ENCODE measurements around the gene L3MBTL4. TPM values are rescaled to one million over a fixed set of nuclear protein-coding genes. Genes with fewer than 3 reads are reported as not detected.

Gene L3MBTL4
- total and polyA plus RNA-seq, 10 of the 15 experiments (the other 5 are each of a cell fraction or from before 2014, with no cell fraction given) = 1.3 to 8.7 (median 3.8) TPM

DNA sequence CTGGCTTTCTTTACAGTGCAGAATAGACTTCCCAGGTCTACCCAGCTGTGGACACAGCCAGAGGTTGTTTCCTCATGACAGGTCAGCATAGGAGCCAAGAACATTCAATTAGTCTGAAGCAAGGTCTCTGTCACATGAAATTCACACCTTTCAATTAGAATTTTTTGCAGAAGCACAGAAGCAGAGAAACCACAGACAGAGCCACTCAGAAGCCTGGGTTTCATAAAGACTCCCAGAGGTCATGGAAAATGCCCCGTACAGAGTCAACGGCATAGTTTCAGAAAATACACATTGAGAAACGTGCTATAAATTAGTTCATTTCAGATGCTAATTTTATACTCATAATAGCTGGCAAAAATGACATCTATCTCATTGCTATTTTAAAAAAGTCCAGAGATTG lies 432.4 kb downstream of the L3MBTL4 start (continued):
- no peak for TF ChIP-seq ESRRA (IDR thresholded peaks at IDR 0.05; ENCODE audit: low read length)
- no peak for TF ChIP-seq LARP7 (IDR thresholded peaks at IDR 0.05)
- TF ChIP-seq ZNF384 (IDR thresholded peaks at IDR 0.05; ENCODE audit: borderline replicate concordance, low read depth, low read length) = peak; percentile 76
- TF ChIP-seq SREBF2 (IDR thresholded peaks at IDR 0.05; ENCODE audit: low read length) = no peak
- no peak for TF ChIP-seq NBN (IDR thresholded peaks at IDR 0.05)
- TF ChIP-seq JUNB (IDR thresholded peaks at IDR 0.05) = no peak
- TF ChIP-seq CREM (IDR thresholded peaks at IDR 0.05; ENCODE audit: low read depth) = peak; percentile 20; the same call in 1 of the 2 replicates
- TF ChIP-seq NFYB (IDR thresholded peaks at IDR 0.05; ENCODE audit: insufficient read depth, low read depth, low read length) = no peak
- peak; percentile 83 to 87; a peak in 3 of 4 replicates for TF ChIP-seq BHLHE40 (IDR thresholded peaks at IDR 0.05; ENCODE audit: borderline replicate concordance in 1 of 2, low read depth in 2 of 2, low read length in 1 of 2)
- no peak for TF ChIP-seq WRNIP1 (IDR thresholded peaks at IDR 0.05; ENCODE audit: borderline replicate concordance, low read depth, low read length)
- TF ChIP-seq, protein P1, sequence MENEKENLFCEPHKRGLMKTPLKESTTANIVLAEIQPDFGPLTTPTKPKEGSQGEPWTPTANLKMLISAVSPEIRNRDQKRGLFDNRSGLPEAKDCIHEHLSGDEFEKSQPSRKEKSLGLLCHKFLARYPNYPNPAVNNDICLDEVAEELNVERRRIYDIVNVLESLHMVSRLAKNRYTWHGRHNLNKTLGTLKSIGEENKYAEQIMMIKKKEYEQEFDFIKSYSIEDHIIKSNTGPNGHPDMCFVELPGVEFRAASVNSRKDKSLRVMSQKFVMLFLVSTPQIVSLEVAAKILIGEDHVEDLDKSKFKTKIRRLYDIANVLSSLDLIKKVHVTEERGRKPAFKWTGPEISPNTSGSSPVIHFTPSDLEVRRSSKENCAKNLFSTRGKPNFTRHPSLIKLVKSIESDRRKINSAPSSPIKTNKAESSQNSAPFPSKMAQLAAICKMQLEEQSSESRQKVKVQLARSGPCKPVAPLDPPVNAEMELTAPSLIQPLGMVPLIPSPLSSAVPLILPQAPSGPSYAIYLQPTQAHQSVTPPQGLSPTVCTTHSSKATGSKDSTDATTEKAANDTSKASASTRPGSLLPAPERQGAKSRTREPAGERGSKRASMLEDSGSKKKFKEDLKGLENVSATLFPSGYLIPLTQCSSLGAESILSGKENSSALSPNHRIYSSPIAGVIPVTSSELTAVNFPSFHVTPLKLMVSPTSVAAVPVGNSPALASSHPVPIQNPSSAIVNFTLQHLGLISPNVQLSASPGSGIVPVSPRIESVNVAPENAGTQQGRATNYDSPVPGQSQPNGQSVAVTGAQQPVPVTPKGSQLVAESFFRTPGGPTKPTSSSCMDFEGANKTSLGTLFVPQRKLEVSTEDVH (IDR thresholded peaks at IDR 0.05; ENCODE audit: low read depth, partially characterized antibody) = no peak
- TF ChIP-seq IKZF2 (IDR thresholded peaks at IDR 0.05) = peak; percentile 88
- TF ChIP-seq CBX5 (IDR thresholded peaks at IDR 0.05; ENCODE audit: low read depth) = no peak; the same call in 1 of the 2 replicates
- TF ChIP-seq, protein P2, sequence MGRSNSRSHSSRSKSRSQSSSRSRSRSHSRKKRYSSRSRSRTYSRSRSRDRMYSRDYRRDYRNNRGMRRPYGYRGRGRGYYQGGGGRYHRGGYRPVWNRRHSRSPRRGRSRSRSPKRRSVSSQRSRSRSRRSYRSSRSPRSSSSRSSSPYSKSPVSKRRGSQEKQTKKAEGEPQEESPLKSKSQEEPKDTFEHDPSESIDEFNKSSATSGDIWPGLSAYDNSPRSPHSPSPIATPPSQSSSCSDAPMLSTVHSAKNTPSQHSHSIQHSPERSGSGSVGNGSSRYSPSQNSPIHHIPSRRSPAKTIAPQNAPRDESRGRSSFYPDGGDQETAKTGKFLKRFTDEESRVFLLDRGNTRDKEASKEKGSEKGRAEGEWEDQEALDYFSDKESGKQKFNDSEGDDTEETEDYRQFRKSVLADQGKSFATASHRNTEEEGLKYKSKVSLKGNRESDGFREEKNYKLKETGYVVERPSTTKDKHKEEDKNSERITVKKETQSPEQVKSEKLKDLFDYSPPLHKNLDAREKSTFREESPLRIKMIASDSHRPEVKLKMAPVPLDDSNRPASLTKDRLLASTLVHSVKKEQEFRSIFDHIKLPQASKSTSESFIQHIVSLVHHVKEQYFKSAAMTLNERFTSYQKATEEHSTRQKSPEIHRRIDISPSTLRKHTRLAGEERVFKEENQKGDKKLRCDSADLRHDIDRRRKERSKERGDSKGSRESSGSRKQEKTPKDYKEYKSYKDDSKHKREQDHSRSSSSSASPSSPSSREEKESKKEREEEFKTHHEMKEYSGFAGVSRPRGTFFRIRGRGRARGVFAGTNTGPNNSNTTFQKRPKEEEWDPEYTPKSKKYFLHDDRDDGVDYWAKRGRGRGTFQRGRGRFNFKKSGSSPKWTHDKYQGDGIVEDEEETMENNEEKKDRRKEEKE (IDR thresholded peaks at IDR 0.05) = no peak
- 0 out of 2 replicates have a peak, but pooled peaks have one; percentile 34 for TF ChIP-seq CBFB (IDR thresholded peaks at IDR 0.05; ENCODE audit: low read depth)
